CD4-positive, alpha-beta T cell (primary cell): ENCODE measurements around the gene LMTK3. TPM values are rescaled to one million over a fixed set of nuclear protein-coding genes. Genes with fewer than 3 reads are reported as not detected.

ENCODE experiments used
- ATAC-seq: fragments of 200-7000 bp; cut with Tn5 transposase; one replicate; pipeline ENCODE4 v1.10.0; 2022; ENCODE audit warnings: mild to moderate bottlenecking; ENCODE audit not compliant: poor library complexity
- CTCF ChIA-PET: fragments of 350-600 bp; sonication (Branson Sonifier 250); formaldehyde crosslinking; loops from one replicate; lab custom pipeline; 2021; ENCODE audit warnings: antibody characterized with exemption, inconsistent platforms; lab: Charles Lee
- POLR2A ChIA-PET: fragments of 350-600 bp; sonication (Branson Sonifier 250); formaldehyde crosslinking; loops from one replicate; lab custom pipeline; 2021; ENCODE audit warnings: antibody characterized with exemption, inconsistent platforms; lab: Charles Lee
- DNase-seq, 14 experiments: peaks; one replicate each; pipeline ENCODE4 v3.0.0-alpha.2; 2013 to 2020; ENCODE audit warnings: mixed read lengths in 2 of 14
- H3K27ac ChIP-seq, 2 donors: one replicate each; pipeline versions ENCODE4 v1.5.1 to v1.7.0; 2013; ENCODE audit warnings: low read length in 2 of 2, low read depth in 1 of 2, mild to moderate bottlenecking in 1 of 2
- H3K27me3 ChIP-seq, 2 experiments: 1 replicate in 1 of 2; 2 replicates in 1 of 2; pipeline versions ENCODE4 v1.6.1 to v1.7.0; 2013; ENCODE audit warnings: low read length in 2 of 2, control low read depth in 1 of 2, mild to moderate bottlenecking in 1 of 2, moderate library complexity in 1 of 2; ENCODE audit not compliant: insufficient read depth in 2 of 2, control insufficient read depth in 1 of 2
- H3K36me3 ChIP-seq: one replicate; pipeline ENCODE4 v1.6.1; 2013; ENCODE audit warnings: low read length, control low read depth; ENCODE audit not compliant: insufficient read depth
- H3K4me1 ChIP-seq: one replicate; pipeline ENCODE4 v1.6.1; 2013; ENCODE audit warnings: low read length, control low read depth; ENCODE audit not compliant: insufficient read depth
- H3K4me3 ChIP-seq: one replicate; pipeline ENCODE4 v1.5.1; 2013; ENCODE audit warnings: mild to moderate bottlenecking, low read length, moderate library complexity
- H3K9me3 ChIP-seq, 2 experiments: 1 replicate in 1 of 2; 2 replicates in 1 of 2; pipeline versions ENCODE4 v1.6.1 to v1.7.0; 2013; ENCODE audit warnings: low read length in 2 of 2, mild to moderate bottlenecking in 2 of 2, control low read depth in 1 of 2, moderate library complexity in 1 of 2; ENCODE audit not compliant: control insufficient read depth in 1 of 2, insufficient read depth in 1 of 2
- H3K27ac Mint-ChIP-seq: one replicate; pipeline ENCODE4 v1.8.0; 2020; ENCODE audit warnings: mixed read lengths
- H3K27me3 Mint-ChIP-seq: one replicate; pipeline ENCODE4 v1.8.0; 2021; ENCODE audit warnings: mixed read lengths
- H3K36me3 Mint-ChIP-seq: one replicate; pipeline ENCODE4 v1.8.0; 2021; ENCODE audit warnings: low read depth, mixed read lengths
- H3K4me1 Mint-ChIP-seq: one replicate; pipeline ENCODE4 v1.8.0; 2021; ENCODE audit warnings: low read depth, mixed read lengths
- H3K4me3 Mint-ChIP-seq: one replicate; pipeline ENCODE4 v1.8.0; 2020; ENCODE audit warnings: mild to moderate bottlenecking, mixed read lengths
- H3K9me3 Mint-ChIP-seq: one replicate; pipeline ENCODE4 v1.8.0; 2020; ENCODE audit warnings: mixed read lengths
- intact Hi-C, 2 experiments: fragments of 100-400 bp; cut with DNase I in 1 of 2; cut with micrococcal nuclease in 1 of 2; formaldehyde crosslinking; loops; one replicate each; pipeline versions ENCODE4 v1.15.1 to v1.9.0; 2023 to 2025; cut with DNase I, micrococcal nuclease
- total RNA-seq, 174 experiments: library from RNA in 2 of 174; stranded (reverse) in 2 of 174; gene quantifications; one replicate each; pipeline ENCODE4 v1.2.3 and lab custom pipeline; 2021 to 2026
- TF ChIP-seq, protein P1 (sequence below): fragments of 200-600 bp; IDR thresholded peaks from one replicate; pipeline ENCODE4 v1.8.0; 2022; ENCODE audit warnings: antibody characterized with exemption, mild to moderate bottlenecking

Gene LMTK3
- total RNA-seq, 2 experiments from 2014 or later, result 15.6 to 18.9 TPM

DNA sequence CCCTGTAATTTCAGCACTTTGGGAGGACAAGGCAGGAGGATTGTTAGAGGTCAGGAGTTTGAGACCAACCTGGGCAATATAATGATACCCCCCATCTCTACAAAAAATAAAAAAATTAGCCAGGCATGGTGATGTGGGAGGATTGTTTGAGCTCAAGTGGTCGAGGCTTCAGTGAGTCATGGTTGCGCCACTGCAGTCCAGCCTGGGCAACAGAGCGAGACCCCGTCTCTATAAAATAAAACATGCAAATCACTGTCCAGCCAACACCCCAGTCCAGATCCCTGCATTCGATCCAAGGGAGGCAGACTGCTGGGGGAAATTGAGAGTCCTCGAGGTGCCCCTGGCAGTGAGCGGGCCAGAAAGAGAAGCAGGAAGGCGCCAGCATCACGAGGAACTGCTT lies 35.5 kb downstream of the LMTK3 start:
- POLR2A ChIA-PET, result no interaction called here
- ATAC-seq (no peak), DNase-seq (no peak)
- intact Hi-C loops, result loop anchor here in 1 of 2 experiments (10.0 kb wide), 1 partner anchor 639 kb away; the partner anchor contains the start of genes C19orf73, LIN7B and PPFIA3
- H3K36me3 ChIP-seq, result peaks cover 64% of the 10 kb centered on the region
- TF ChIP-seq, protein P1, sequence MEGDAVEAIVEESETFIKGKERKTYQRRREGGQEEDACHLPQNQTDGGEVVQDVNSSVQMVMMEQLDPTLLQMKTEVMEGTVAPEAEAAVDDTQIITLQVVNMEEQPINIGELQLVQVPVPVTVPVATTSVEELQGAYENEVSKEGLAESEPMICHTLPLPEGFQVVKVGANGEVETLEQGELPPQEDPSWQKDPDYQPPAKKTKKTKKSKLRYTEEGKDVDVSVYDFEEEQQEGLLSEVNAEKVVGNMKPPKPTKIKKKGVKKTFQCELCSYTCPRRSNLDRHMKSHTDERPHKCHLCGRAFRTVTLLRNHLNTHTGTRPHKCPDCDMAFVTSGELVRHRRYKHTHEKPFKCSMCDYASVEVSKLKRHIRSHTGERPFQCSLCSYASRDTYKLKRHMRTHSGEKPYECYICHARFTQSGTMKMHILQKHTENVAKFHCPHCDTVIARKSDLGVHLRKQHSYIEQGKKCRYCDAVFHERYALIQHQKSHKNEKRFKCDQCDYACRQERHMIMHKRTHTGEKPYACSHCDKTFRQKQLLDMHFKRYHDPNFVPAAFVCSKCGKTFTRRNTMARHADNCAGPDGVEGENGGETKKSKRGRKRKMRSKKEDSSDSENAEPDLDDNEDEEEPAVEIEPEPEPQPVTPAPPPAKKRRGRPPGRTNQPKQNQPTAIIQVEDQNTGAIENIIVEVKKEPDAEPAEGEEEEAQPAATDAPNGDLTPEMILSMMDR, result no peak
- no peak overlapping the region for H3K27ac ChIP-seq
- Mint-ChIP-seq H3K27ac (no peak overlapping the region), H3K27me3 (no peaks in the 10 kb centered on the region), H3K4me3 (peak overlapping the region; percentile 11), H3K9me3 (no peaks in the 10 kb centered on the region), H3K4me1 (peaks cover 19% of the 10 kb centered on the region), H3K36me3 (peaks cover 52% of the 10 kb centered on the region)
- H3K9me3 ChIP-seq, result no peaks in the 10 kb centered on the region
- H3K4me1 ChIP-seq, result peaks cover 19% of the 10 kb centered on the region
- H3K4me3 ChIP-seq, result no peak overlapping the region
- CTCF ChIA-PET, result no interaction called here
- H3K27me3 ChIP-seq, result no peaks in the 10 kb centered on the region

GRCh38 chr19:48475369-48476068 lies 36.1 kb downstream of the LMTK3 start:
- H3K4me1 Mint-ChIP-seq, result peaks cover 17% of the 10 kb centered on the region
- Histone ChIP-seq H3K36me3 (peaks cover 71% of the 10 kb centered on the region), H3K27ac (no peak overlapping the region), H3K9me3 (no peaks in the 10 kb centered on the region), H3K27me3 (no peaks in the 10 kb centered on the region), H3K4me1 (peaks cover 17% of the 10 kb centered on the region), H3K4me3 (no peak overlapping the region)
- no peak overlapping the region for H3K27ac Mint-ChIP-seq
- H3K27me3 Mint-ChIP-seq, result no peaks in the 10 kb centered on the region
- intact Hi-C loops, result loop anchor here in 1 of 2 experiments (10.0 kb wide), 1 partner anchor 639 kb away; the partner anchor contains the start of genes C19orf73, LIN7B and PPFIA3
- H3K36me3 Mint-ChIP-seq, result peaks cover 58% of the 10 kb centered on the region
- TF ChIP-seq, protein P1, result no peak
- ChIA-PET CTCF (no interaction called here), POLR2A (interaction anchor here (0.7 kb wide), 1 partner anchor 35 kb away, joined by 4 read pairs; no protein-coding TSS in a partner anchor)
- DNase-seq (no peak), ATAC-seq (no peak)
- H3K9me3 Mint-ChIP-seq, result no peaks in the 10 kb centered on the region
- no peak overlapping the region for H3K4me3 Mint-ChIP-seq

GRCh38 chr19:48474084-48474592 lies 37.5 kb downstream of the LMTK3 start:
- DNase-seq, result no peak
- peaks cover 56% of the 10 kb centered on the region for H3K36me3 Mint-ChIP-seq
- POLR2A ChIA-PET, result no interaction called here

More at GRCh38 chr19:48474084-48474592, 37.5 kb downstream of the LMTK3 start:
- Histone ChIP-seq H3K27me3 (no peaks in the 10 kb centered on the region), H3K27ac (no peak overlapping the region), H3K4me3 (no peak overlapping the region), H3K4me1 (peaks cover 19% of the 10 kb centered on the region), H3K9me3 (no peaks in the 10 kb centered on the region), H3K36me3 (peaks cover 70% of the 10 kb centered on the region)
- no peak for ATAC-seq
- Mint-ChIP-seq H3K27ac (no peak overlapping the region), H3K9me3 (no peaks in the 10 kb centered on the region), H3K27me3 (no peaks in the 10 kb centered on the region), H3K4me1 (peaks cover 14% of the 10 kb centered on the region), H3K4me3 (peak overlapping the region; percentile 73)
- intact Hi-C loops, result loop anchor here in 1 of 2 experiments (10.0 kb wide), 1 partner anchor 641 kb away; the partner anchor contains the start of genes C19orf73, LIN7B and PPFIA3
- CTCF ChIA-PET, result no interaction called here
- TF ChIP-seq, protein P1, result no peak
